NK-92 (cell line): ENCODE data around the gene LGALS3BP.

Experiments
- DNase-seq: peaks from one replicate; lab custom pipeline; 2025; ENCODE audit not compliant: unreplicated experiment; lab: John Stamatoyannopoulos, UW

The LGALS3BP gene

DNA sequence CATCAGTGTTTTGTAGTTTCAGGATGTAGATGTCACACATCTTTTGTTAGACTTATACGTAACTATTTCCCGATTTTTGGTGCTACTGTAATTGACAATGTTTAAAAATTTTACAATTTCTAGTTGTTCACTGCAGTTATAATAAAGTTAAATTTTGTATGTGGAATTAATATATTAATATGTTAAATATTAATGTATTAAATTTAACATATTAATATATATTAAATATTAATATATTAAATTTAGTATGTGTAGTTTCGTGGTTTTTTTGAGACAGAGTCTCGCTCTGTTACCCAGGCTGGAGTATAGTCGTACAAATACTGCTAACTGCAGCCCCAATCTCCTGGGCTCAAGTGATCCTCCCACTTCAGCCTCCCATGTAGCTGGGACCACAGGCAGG, 5.7 kb upstream of the LGALS3BP start:
- no peak for DNase-seq

DNA sequence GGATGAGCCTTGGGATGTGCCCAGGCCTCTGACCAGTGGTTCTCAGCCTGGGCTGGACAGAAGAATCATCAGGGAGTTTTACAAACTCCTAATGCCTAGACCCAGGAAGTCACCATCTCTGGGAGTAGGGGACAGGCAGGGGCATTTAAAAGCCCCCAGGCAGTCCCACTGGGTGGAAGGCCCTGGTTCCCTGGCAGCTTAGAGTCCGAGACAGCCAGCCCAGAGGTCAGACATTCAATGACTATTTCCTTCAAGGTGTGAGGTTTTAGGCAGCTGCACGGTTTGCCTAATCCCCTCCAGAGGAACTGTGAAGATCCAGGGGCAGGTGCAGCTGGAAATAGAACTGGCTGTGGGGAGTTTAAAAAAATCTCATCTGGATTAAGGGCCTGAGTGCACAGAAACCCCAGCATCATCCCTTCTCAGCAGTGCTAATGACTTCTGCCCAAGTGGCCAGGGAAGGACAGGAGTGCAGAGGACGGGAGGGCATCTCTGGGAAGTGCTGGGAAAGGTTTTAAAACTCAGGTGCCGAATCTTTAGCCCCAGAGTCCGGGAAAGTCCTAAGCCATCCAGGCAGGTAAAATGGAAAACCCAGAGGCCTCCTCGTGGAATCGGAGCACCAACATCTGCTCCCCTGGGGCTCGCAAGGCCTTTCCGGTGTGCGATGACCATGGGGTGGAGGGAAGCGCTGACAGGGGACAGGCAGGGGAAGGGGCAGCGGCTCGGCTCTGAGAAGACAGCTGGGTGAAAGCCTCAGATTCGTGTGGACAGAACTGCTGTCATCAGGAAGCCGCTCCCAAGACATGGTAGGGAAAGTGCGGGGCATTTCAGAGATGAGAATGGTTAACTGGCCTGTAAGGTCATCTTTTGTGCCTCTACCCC, 1.5 kb upstream of the LGALS3BP start:
- DNase-seq, result no peak

DNA sequence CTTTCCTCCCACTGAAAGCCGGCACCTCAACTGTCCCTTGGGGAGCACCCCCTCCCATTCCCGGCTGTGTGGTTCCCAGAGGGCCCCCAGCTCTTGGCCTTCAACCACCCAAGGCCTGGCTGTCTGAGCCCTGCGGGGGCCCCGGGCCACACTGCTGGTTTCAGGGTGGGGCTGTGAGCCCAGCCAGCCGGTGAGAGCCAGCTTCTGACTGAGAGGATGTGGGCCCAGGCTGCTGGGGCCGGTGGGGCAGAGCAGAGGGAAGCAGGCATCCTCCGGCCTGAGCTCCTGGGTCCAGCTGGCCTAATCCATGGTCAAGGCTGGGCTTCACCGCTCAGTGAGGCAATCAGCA, 875 bp upstream of the LGALS3BP start:
- no peak for DNase-seq

DNA sequence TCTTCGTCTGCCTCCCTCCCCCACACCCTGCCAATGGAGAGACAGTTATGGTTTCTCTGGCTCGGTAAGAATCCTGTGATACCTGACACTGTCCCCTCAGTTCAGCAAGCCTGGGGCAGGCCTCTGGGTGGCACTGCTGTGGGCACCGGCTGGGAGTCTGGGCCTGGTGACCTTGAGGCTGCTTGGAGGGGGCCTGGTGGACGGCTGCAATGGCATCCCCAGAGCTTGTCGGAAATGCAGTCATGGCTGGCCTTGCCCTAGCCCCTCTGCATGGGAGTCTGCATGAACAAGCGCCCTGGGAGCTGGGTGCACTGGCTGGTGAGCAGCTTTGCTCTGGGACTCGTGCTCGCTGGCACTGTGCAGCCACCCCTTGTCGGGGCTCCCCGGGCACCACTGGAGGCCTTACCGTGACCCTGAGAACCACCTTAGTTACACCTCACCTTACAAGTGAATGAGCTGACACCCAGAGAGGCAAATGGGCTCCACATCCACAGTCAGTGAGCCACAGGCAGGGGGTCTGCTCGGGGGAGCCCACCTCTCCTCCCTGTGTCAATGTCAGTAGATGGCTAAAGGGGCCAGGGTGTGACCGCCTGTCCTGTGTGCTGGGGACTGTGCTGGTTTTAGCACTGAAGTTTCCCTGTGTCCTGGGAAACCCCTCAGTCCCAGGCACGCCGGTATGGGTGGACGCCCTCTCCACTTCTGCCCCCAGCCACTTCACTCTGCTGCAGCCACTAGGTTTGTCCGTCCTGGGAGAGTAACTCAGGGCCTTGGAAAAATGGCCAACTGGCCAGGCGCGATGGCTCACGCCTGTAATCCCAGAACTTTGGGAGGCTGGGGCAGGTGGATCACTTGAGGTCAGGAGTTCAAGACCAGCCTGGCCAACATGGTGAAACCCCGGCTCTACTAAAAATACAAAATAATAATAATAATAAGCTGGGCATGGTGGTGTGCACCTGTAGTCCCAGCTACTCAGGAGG, 1.4 kb downstream of the LGALS3BP start:
- no peak for DNase-seq

DNA sequence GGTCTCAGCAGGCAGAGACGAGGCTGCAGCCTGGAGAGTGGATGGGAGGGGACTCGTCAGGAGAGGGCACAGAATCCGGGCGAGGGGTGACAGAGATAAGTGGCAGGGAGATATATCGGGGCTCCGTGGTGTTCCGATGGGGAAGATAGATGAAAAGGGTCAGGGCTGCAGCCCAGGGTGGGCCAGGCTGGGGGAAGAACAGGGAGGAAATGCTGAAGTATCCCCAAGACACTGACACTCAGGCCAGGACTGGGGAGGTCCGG, 2.1 kb downstream of the LGALS3BP start:
- no peak for DNase-seq

DNA sequence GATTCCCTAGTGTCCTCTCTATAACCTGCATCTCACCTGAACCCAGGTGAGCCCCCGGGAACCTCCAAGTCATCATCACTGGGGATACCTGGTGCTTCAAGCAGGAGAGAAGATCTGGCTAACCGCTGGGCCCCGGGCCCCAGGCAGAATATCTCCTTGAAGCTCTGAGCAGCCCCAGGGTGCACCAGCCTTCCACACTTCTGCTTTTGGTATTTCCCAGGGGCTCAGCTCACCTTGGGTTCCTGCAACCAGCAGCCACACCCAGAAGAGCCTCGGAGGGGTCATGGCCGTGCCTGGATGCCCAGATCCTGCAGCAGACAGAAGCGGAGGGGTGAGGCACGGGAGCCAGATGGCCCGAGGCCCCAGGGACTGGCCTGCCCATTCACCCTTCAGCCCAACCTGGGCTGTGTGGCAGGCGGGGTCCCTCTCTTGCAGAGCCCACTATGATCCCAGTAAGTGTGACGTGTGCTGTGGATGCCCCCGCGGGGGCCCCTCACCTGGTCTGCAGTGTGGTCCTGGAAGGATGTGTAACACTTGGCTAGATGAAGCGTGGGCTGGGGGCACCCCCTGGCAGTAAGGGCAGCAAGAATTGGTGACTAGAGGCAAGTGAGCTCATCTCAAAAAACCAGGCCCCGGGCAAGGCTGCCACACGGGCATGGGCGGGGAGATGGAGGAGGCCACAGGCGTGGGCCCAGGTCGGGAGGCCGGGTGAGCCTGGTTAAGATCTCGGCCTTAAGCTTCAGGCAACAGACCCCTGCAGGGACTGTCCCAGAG, 2.6 kb downstream of the LGALS3BP start:
- no peak for DNase-seq

DNA sequence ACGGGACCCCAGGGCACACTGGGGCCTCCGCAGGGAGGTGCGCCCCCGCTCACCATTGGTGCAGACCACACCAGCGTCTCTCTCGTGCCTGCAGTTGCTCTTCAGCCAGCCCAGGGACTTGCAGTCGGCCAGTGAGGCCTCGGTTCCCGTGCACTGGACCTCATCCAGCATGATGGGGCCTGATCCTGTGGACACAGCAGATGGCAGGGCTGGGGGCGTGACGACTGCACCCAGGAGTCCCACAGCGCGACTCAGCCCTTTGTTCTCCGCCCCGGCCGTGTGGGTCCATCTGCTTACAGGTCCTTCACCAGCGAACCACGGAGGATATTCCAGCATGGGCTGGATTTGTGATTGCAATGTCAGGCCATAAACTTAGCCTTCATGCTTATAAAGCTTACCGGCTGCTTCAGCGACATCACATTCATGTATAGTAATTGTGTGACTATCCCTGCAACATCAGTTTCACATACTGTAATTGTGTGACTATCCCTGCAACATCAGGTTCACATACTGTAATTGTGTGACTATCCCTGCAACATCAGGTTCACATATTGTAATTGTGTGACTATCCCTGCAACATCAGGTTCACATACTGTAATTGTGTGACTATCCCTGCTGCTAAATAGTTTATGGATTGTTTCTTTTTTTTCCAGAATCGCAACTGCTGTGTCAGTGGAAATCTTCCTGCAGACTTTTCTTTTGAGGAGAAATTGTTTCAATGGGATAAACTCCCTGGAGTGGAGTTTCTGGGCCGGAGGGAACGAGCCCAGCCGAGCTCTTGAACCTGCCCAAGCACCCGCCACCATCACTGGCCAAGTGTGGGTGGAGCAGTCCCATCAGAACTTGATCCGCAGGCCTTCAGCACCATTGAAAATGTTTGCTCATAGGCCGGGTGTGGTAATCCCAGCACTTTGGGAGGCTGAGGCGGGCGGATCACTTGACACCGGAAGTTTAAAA, 4.8 kb downstream of the LGALS3BP start:
- DNase-seq, result no peak

DNA sequence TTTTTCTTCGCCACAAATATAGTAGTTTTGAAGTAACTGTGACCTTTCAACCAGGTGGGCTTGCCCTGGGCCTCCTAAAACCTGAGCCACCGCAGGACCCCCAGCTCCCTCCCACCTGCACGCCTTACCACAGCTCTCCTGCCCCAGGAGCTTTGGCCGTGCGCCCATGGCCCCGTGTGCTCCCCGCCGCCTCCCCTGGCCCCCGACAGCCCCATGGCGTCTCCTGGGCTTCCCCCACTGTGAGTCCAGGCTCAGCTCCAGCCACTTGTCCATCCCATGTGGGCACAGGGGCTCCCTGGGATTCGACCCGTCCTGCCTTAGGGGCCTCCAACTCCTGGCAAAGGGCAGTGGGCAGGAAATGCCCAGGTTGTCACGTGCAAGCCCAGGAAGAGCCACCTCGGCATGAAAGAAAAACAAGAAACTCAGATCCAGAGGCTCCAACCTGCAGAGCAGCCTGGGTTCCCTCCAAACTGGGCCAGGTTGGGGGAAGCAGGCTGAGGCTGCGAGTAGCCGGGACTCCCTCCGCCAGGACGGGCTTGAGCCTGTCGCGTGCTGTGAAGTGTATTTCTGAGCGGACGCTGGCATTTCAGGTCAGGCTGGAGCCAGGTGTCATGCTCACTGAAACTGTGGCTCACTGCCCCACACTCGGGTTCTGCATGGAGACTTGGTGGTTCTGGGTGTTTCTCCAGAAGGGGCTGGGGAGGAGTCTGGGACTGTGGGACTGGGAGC, 5.8 kb downstream of the LGALS3BP start:
- no peak for DNase-seq

DNA sequence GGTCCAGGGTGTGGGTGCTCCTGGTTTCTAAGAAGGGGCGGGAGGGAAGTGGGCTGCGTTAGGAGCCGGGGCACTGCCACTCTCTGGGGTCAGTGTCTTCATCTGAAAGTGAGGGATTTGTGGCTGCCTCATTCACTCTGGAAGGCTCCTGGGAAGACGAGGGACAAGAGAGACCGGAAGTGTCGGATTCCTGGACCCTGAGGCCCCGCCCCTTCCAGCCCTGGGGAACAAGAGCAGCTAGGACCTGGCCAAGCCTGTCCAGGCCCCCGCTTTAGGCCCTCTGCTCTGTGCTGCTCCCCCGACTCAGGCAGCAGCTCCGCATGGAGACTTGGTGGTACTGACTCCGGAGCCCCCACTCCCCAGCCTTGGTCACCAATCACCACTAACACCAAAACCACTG, 6.5 kb downstream of the LGALS3BP start:
- no peak for DNase-seq

DNA sequence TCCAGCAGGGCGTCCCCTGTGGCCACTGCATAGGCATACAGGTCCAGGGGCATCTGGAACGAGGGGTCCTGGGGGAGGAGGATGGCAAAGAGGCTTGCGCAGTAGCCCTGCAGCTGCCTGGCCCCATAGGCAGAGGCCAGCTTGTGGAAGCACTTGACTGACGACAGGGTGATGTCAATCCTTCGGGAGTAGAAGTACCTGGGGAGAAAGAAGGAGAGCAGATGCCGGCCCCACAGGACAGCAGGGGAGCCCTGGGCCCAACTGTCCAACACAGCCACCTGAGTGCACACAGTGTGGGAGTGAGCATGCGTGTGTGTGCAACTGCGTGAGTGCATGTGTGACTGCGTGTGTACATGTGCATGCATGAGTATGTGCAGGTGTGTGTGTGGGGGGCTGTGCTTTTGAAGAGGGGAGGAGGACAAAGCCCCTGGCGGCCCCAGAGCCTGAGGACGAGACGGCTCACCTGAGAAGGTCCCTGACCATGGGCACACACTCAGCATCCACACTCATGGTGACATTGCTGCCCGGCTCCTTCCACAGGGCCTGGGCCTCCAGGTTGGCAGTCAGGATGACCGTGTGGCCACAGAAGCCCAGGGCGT, 7.1 kb downstream of the LGALS3BP start:
- no peak for DNase-seq

DNA sequence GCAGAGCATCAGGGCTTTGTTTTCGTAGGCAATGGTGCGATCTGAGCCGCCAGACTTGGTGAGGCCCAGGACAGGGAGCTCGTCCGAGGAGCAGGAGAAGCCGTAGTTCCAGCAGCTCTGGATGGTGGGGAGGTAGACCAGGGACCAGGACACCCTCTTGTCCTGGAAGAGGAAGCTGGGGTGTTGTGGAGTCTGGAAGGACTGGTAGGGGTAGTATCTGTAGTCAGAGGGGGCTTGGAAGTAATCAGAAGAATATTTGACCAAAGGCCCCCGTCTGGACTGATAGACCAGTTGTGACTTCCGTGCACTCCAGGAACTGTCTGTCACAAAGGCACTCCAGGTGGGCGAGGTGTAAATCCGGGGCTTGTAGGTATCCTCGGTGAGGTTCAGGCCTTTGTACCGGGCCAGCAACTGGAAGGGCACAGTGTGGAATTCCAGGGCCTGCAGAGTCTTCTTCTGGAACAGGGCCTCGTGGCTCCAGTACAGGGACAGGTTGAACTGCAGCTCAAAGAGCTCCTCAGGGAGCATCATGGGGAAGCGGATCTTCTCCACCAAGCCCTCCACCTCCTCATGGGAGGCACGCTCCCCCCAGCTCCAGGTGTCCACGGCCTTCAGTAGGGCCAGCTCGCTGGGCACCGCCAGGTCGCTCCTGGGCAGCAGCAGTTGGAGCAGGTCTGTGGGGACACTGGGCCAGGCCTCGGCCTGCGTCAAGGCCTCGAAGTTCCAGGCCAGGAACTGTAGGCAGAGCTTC, 7.8 kb downstream of the LGALS3BP start:
- DNase-seq, result no peak

DNA sequence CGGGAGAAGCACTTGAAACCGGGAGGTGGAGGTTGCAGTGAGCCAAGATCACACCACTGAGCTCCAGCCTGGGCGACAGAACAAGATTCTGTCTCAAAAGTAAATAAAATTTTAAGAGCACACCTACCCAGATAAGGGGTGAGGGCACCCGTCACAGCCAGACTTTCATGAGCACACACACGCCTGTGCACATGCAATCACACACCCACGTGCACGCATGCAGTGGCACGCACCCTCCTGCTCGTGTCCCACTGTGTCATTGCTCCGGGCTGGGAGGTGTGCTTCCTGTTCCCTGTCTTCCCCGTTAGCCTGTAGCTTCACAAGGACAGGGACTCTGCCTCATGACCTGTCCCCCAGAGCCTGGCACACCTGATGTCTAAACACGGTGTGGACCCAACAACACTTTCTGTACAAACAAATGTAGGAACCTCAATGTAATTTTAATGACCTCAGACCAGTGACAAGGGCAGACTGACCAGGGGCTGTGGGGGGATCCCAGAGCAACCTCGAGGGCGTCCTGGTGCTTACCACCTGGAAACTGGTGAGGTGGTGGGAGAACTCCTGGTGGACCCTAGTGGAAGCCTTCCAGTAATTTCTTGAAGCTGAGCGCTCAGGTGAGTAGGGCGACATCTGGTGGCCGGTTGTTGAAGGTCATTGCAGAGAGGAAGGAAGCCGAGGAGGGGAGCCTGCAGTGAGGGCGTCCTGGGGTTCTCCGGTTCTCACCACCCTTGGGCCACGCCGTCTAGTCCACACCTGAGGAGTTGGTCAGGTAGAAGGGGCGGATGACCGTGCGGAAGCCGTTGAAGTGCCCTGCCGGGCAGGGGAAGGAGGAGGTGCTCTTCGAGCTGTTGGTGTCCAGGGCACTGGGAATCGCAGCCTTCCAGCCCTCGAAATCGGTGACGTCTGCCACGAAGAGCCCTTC, 8.6 kb downstream of the LGALS3BP start:
- DNase-seq, result no peak

DNA sequence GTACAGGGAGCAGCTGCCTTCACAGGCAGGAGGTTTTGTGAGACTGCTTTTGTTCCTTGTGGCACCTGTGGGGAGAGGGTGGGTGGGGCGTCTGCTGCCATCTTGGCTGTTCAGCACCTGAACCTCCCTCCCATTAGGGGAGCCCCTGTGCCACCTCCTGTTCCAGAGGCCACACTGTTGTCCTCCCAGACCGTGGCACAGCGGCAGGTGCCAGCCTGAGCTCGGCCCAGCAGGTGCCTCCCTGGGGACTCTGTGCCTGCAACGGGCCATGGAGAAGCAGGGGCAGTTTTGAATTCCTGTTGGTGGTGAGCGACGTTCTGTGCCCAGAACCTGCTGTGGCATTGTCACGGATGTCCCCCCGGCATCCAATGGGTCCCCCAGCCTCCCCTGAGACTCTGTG, 9.9 kb downstream of the LGALS3BP start:
- DNase-seq, result no peak

DNA sequence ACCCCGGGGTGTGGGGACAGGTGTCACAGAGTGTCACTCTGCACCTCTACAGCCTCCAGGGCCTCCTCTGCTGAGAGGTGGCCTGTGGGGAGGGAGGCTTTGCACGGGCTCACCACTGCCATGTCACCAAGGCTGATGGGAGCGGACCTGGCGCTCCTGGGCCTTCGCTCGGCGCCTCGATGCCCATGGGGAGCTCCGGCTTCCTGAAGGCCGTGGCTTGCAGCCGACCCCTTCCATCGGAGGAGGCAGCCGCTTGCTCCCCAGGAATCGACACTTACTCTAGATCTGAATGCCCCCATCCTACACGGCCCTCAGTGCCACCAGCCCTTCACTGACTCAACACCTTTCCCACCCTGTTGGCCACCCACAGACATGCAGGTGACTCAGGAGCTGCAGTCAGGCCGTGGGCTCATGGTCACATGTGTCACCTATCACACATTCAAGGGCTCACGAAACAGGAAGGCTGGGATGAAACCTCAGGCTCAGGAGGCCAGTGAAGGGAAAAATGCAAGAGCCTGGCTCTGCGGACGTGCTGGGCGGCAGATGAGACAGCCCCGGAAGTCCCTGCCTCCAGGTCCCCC, 11.9 kb downstream of the LGALS3BP start:
- DNase-seq, result no peak

DNA sequence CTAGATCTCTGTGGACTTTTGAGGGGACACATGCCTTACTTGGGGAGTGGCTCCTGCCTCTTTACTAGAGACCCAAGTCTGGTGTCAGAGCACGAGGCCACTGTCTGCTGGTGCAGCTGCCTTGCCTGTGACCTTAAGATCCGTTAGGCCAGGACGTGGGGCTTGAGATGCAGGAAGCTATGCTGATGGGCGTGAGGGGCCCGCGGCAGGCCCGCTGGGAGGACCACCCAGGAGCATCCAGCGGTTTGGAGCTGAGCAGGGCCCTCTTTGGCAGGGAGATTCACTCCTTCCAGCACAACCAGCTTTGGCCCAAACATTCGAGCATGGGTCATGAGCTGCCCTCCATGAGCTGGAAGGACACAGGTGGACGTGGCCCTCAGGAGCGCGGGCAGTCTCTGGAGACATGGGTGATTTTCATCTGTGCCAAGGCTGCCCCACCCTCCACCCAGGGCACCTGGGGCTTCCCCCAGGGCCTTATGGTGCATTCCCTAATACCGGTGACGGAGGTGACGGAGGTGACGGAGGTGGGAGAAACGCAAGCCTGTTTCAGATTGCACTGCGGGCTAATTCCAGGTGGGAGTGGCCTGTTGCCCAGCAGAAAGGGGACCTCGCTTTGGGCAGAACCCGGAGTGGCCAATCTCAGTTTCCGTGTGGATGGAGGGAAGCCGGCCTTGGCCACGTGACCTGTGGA, 12.7 kb downstream of the LGALS3BP start:
- no peak for DNase-seq

DNA sequence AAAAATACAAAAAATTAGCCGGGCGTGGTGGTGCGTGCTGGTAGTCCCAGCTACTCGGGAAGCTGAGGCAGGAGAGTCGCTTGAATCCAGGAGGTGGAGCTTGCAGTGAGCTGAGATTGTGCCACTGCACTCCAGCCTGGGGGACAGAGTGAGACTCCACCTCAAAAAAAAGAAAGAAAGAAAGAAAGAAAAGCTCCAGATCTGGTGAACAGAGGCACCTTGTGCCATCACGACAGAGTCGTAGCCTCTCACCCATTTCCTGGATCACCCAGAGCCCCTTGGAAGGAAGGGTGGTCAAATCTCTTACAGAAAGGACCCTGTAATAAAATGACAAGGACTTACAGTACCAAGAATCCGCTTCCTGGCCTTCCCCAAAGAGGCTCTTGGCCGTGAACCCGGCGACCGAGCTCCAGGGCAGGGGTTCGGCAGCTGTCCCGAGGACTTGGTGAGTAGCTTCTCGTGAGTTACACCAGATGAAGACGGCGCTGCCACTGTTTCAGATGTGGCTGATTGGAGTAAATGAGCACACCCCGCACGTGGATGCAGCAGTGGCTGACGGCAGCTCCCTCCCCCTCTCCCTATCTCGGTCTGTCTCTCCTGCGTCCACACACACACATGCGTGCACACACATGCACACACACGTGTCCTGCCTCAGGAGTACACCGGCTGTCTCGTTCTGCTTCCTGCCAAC, 13.5 kb downstream of the LGALS3BP start:
- DNase-seq, result no peak
